ENCODE measurements around the gene DKKL1.

GRCh38 chr19:49316284-49316683 is 47.4 kb upstream of the DKKL1 start:
- no peak for TF ChIP-seq GATA2 (IDR thresholded peaks at IDR 0.05; ENCODE audit: low read depth, low read length)
- no peak for TF ChIP-seq GATA3 (IDR thresholded peaks at IDR 0.05; ENCODE audit: low read depth, low read length)

Data from SH-SY5Y (cell line).